ENCODE data around the gene PSMD1.
"Not testable (repeated sequence)": the region's sequence is repeated elsewhere in the genome, so short reads cannot be mapped to it uniquely, and the experiment has no call there.

Gene PSMD1

GRCh38 chr2:231196592-231196991, 139.9 kb downstream of the PSMD1 start:
- TF ChIP-seq MYC (IDR thresholded peaks at IDR 0.05; ENCODE audit: low read depth, low read length) (no peak), CTCF (IDR thresholded peaks at IDR 0.05; ENCODE audit: low read depth, low read length) (no peak), MAX (IDR thresholded peaks at IDR 0.05; ENCODE audit: low read depth, low read length) (no peak), POLR2A (IDR thresholded peaks at IDR 0.05; ENCODE audit: extremely low read depth, insufficient read length) (no peak)
- DNase-seq (ENCODE audit: low read depth), result no peak

GRCh38 chr2:231197196-231197595, 140.5 kb downstream of the PSMD1 start:
- not testable (repeated sequence) for DNase-seq (ENCODE audit: low read depth); H3K4me3 ChIP-seq (ENCODE audit: low read depth, low read length)

More at GRCh38 chr2:231196592-231196991, 139.9 kb downstream of the PSMD1 start:
- H3K4me3 ChIP-seq (ENCODE audit: low read depth, low read length), result no peak overlapping the region

GRCh38 chr2:231197706-231198290, 141.1 kb downstream of the PSMD1 start:
- DNase-seq (ENCODE audit: low read depth), result no peak
- no peak for TF ChIP-seq MYC (IDR thresholded peaks at IDR 0.05; ENCODE audit: low read depth, low read length)
- no peak for TF ChIP-seq MAX (IDR thresholded peaks at IDR 0.05; ENCODE audit: low read depth, low read length)
- TF ChIP-seq POLR2A (IDR thresholded peaks at IDR 0.05; ENCODE audit: extremely low read depth, insufficient read length), result no peak
- TF ChIP-seq CTCF (IDR thresholded peaks at IDR 0.05; ENCODE audit: low read depth, low read length), result no peak
- H3K4me3 ChIP-seq (ENCODE audit: low read depth, low read length), result peak overlapping the region; percentile 94

DNA sequence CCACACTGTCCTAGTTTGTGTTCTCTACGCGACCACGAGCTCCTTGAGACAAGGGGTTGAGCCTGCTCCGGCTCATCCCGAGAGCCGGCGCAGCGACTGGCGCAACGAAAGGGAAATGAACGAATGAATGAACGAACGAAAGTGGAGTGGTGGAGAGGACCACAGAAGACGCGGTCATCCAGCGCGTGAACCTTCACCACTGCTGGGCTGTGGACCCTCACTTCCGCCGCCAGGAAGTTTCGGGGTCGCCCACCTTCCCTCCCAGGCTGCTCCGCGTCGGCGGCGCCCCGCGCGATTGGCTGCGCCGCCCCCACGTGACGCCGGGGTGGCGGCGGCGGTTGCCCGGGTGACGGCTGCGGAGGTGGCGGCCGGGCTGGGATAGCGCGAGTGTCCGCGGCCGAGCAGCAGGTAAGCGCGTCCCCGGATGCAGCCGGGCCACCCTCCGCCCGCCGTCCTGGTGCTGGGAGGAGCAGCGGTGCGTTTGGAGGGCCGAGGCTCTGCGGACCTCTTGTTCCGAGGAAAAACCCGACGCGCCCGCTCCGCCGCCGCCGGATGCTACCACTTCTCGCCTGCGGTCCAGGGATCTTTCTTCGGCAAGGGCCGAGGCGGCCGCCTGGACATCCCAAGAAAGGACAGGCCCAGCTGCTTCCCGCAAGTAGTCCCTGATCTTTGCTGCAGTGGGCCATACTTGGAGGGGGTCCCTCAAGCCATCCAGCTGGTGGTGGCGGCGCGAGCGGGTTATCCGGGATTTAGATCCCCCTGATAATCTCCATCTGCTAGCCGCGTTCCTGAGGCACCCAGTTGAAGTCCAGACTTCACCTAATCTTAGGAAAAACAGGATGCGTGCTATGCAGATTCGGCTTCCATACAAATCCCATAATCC, 141.9 kb downstream of the PSMD1 start, which contains the start of gene ARMC9:
Gene ARMC9, plus strand, starts transcription at position 341 of the 883 bp plus-strand sequence. CDS start 7,608 bp downstream, outside the sequence.
- peak within 1 kb of the TSS; percentile 94 for H3K4me3 ChIP-seq (ENCODE audit: low read depth, low read length)
- DNase-seq (ENCODE audit: low read depth), result peak; percentile 83
- TF ChIP-seq POLR2A (IDR thresholded peaks at IDR 0.05; ENCODE audit: extremely low read depth, insufficient read length) (peak; percentile 77), CTCF (IDR thresholded peaks at IDR 0.05; ENCODE audit: low read depth, low read length) (no peak), MYC (IDR thresholded peaks at IDR 0.05; ENCODE audit: low read depth, low read length) (peak; percentile 65), MAX (IDR thresholded peaks at IDR 0.05; ENCODE audit: low read depth, low read length) (peak; percentile 92)

- H3K4me3 ChIP-seq (ENCODE audit: low read depth, low read length), result peak overlapping the region; percentile 94
- no peak for TF ChIP-seq MAX (IDR thresholded peaks at IDR 0.05; ENCODE audit: low read depth, low read length)
- no peak for TF ChIP-seq MYC (IDR thresholded peaks at IDR 0.05; ENCODE audit: low read depth, low read length)
- no peak for TF ChIP-seq CTCF (IDR thresholded peaks at IDR 0.05; ENCODE audit: low read depth, low read length)
- TF ChIP-seq POLR2A (IDR thresholded peaks at IDR 0.05; ENCODE audit: extremely low read depth, insufficient read length), result no peak
- no peak for DNase-seq (ENCODE audit: low read depth)
Observed at GRCh38 chr2:231199219-231199618, 142.6 kb downstream of the PSMD1 start.

- TF ChIP-seq CTCF (IDR thresholded peaks at IDR 0.05; ENCODE audit: low read depth, low read length) (no peak), POLR2A (IDR thresholded peaks at IDR 0.05; ENCODE audit: extremely low read depth, insufficient read length) (no peak), MYC (IDR thresholded peaks at IDR 0.05; ENCODE audit: low read depth, low read length) (no peak), MAX (IDR thresholded peaks at IDR 0.05; ENCODE audit: low read depth, low read length) (no peak)
- no peak overlapping the region for H3K4me3 ChIP-seq (ENCODE audit: low read depth, low read length)
- no peak for DNase-seq (ENCODE audit: low read depth)
Observed at GRCh38 chr2:231200805-231201474, 144.3 kb downstream of the PSMD1 start.

Data from NB4 (cell line).